HepG2 (cell line): Measurements from ENCODE around the gene EMC9. TPM values are rescaled to one million over a fixed set of nuclear protein-coding genes. Genes with fewer than 3 reads are reported as not detected.
A peak's percentile ranks its signal among the peaks of the same experiment; 100 is the strongest.

Experiments used
- E2F5 ChIP-seq: sonication (generic); formaldehyde crosslinking; conservative IDR thresholded peaks from 2 replicates; pipeline ENCODE4 v1.4.0; 2020; ENCODE audit warnings: missing genetic modification reagents
- FOXC1 ChIP-seq: sonication (generic); formaldehyde crosslinking; IDR thresholded peaks from 2 replicates; pipeline ENCODE4 v1.8.0; 2022; ENCODE audit warnings: mild to moderate bottlenecking, missing genetic modification reagents, borderline replicate concordance
- HIVEP1 ChIP-seq: sonication (generic); formaldehyde crosslinking; IDR thresholded peaks from 2 replicates; pipeline ENCODE4 v1.4.0; 2020; ENCODE audit warnings: mild to moderate bottlenecking, missing genetic modification reagents
- HMG20B ChIP-seq: conservative IDR thresholded peaks from 2 replicates; pipeline ENCODE4 v1.6.1; 2016; ENCODE audit warnings: missing genetic modification reagents, missing compliant biosample characterization
- HNF4A ChIP-seq: sonication (generic); formaldehyde crosslinking; IDR thresholded peaks from 2 replicates; pipeline ENCODE4 v1.4.0; 2020; ENCODE audit warnings: missing genetic modification reagents
- KAT8 ChIP-seq: IDR thresholded peaks from 2 replicates; pipeline ENCODE4 v1.6.1; 2016; ENCODE audit warnings: missing genetic modification reagents, missing compliant biosample characterization
- MAF1 ChIP-seq: sonication (generic); formaldehyde crosslinking; IDR thresholded peaks from 2 replicates; pipeline ENCODE4 v1.5.0; 2020; ENCODE audit warnings: missing genetic modification reagents, borderline replicate concordance
- NONO ChIP-seq, 2 experiments: fragments of 450-650 bp in 1 of 2; sonication (generic) in 1 of 2; formaldehyde crosslinking in 1 of 2; IDR thresholded peaks in 1 of 2; conservative IDR thresholded peaks in 1 of 2; 2 replicates each; pipeline versions ENCODE4 v1.6.1 to v1.8.0; 2017 to 2022; ENCODE audit warnings: mild to moderate bottlenecking in 1 of 2, missing genetic modification reagents in 1 of 2, moderate library complexity in 1 of 2
- PATZ1 ChIP-seq: sonication (generic); formaldehyde crosslinking; IDR thresholded peaks from 2 replicates; pipeline ENCODE4 v1.4.0; 2020; ENCODE audit warnings: missing genetic modification reagents
- PHF8 ChIP-seq: sonication (generic); formaldehyde crosslinking; IDR thresholded peaks from 2 replicates; pipeline ENCODE4 v1.5.0; 2020; ENCODE audit warnings: missing genetic modification reagents
- POGZ ChIP-seq: sonication (generic); formaldehyde crosslinking; IDR thresholded peaks from 2 replicates; pipeline ENCODE4 v1.4.0; 2020; ENCODE audit warnings: mild to moderate bottlenecking, missing genetic modification reagents
- RBM22 ChIP-seq: fragments of 200-400 bp; formaldehyde crosslinking; optimal IDR thresholded peaks from 2 replicates; pipeline ENCODE3; 2017; ENCODE audit warnings: mild to moderate bottlenecking, low read length, moderate library complexity
- SALL2 ChIP-seq: sonication (generic); formaldehyde crosslinking; IDR thresholded peaks from 2 replicates; pipeline ENCODE4 v1.8.1; 2023; ENCODE audit warnings: mild to moderate bottlenecking, missing genetic modification reagents, inconsistent platforms
- SMC3 ChIP-seq: IDR thresholded peaks from 2 replicates; pipeline ENCODE4 v1.6.1; 2011; ENCODE audit warnings: low read length, improper control_type of control experiment
- SNRNP70 ChIP-seq: fragments of 200-400 bp; formaldehyde crosslinking; IDR thresholded peaks from 2 replicates; pipeline ENCODE4 v1.6.1; 2017; ENCODE audit warnings: mild to moderate bottlenecking, low read depth, low read length, moderate library complexity
- SRY ChIP-seq: sonication (generic); formaldehyde crosslinking; IDR thresholded peaks from 2 replicates; pipeline ENCODE4 v1.8.0; 2022; ENCODE audit warnings: mild to moderate bottlenecking, missing genetic modification reagents
- TEAD3 ChIP-seq: optimal IDR thresholded peaks from 2 replicates; pipeline ENCODE3; 2016; ENCODE audit warnings: borderline replicate concordance
- THYN1 ChIP-seq: sonication (generic); formaldehyde crosslinking; IDR thresholded peaks from 2 replicates; pipeline ENCODE4 v1.8.1; 2023; ENCODE audit warnings: low read depth, mild to moderate bottlenecking, moderate library complexity, missing genetic modification reagents, borderline replicate concordance
- ZMYM2 ChIP-seq: sonication (generic); formaldehyde crosslinking; IDR thresholded peaks from 2 replicates; pipeline ENCODE4 v1.8.0; 2022; ENCODE audit warnings: mild to moderate bottlenecking, missing genetic modification reagents
- ZNF235 ChIP-seq: sonication (generic); formaldehyde crosslinking; IDR thresholded peaks from 2 replicates; pipeline ENCODE4 v1.8.1; 2023; ENCODE audit warnings: mild to moderate bottlenecking, missing genetic modification reagents, borderline replicate concordance
- ZNF562 ChIP-seq: sonication (generic); formaldehyde crosslinking; IDR thresholded peaks from 2 replicates; pipeline ENCODE4 v1.8.0; 2022; ENCODE audit warnings: missing genetic modification reagents, borderline replicate concordance
- ZNF883 ChIP-seq: sonication (generic); formaldehyde crosslinking; IDR thresholded peaks from 2 replicates; pipeline ENCODE4 v1.5.1; 2020; ENCODE audit warnings: mild to moderate bottlenecking, missing genetic modification reagents; ENCODE audit errors: not compliant biosample characterization
- polyA plus RNA-seq, 8 experiments: library from polyadenylated mRNA; depleted of rRNA in 3 of 8; stranded (reverse) in 7 of 8; unstranded in 1 of 8; fragments of >200 nt; fragmentation: Illumina TruSeq in 4 of 8; extraction: Trizol in 4 of 8; gene quantifications; 2 replicates each; pipeline versions ENCODE4 v1.2.1 to v1.2.3, GENCODE V29; 2011 to 2016; ENCODE audit warnings: low read depth in 4 of 8, missing spikeins in 1 of 8, mixed read lengths in 1 of 8; ENCODE audit not compliant: insufficient read depth in 1 of 8
- total RNA-seq, 5 experiments: library from RNA; depleted of rRNA; stranded (reverse); fragments of >200 nt; fragmentation: Illumina TruSeq; extraction: Trizol; gene quantifications; 2 replicates each; pipeline ENCODE4 v1.2.3, GENCODE V29; 2016; ENCODE audit warnings: low read depth in 1 of 5
- TF ChIP-seq, protein P1 (sequence below), 2 experiments: sonication (generic) in 1 of 2; formaldehyde crosslinking in 1 of 2; IDR thresholded peaks; 2 replicates each; pipeline versions ENCODE4 v1.4.0 to v1.6.1; 2016 to 2020; ENCODE audit warnings: borderline replicate concordance in 1 of 2, low read depth in 1 of 2, mild to moderate bottlenecking in 1 of 2, missing genetic modification reagents in 1 of 2

EMC9 gene
- total and polyA plus RNA-seq, 2 of the 13 experiments (the other 11 are each of a cell fraction or from before 2014, with no cell fraction given): 60.5 to 78.7 TPM

DNA sequence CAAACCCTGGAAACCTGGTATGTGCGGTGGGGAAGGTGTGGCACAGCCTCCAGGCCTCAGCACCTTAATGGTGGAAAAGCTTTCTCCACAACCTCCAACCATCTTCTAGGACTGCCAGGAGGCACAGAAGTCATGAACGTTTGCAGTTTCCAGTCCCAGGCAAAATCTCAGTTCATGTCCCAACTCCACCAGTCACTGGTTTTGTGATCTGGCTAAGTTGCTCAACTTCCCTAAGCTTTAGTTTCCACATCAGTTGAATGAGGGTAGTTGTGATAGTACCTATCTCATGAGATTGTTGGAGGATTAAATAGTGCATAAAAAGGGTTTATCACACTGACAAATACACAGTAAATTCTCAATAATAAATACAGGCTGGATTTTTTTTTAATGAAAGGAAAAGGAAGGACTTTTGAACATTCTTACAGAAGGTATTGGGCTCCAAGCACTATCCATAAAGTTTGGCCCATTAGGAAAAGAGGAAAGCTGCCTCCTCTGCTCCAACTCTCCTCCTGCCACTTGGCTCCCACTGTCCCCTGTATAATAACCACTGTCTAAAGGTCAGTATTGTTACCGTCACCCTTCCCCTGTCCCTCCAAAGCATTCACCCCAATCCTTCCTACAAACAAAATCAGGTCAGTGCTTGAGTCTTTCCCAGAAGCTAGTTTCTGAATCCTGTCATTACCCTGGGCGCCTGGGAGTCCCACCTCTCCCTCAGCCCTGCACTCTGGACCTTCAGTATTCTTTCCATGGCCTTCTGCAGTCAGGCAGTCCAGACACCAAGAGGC is 41.0 kb downstream of the EMC9 start (continued):
- no peak for TF ChIP-seq PATZ1 (CRISPR knock-in tag)
- no peak for TF ChIP-seq MAF1
- TF ChIP-seq RBM22: peak; percentile 91
- no peak for TF ChIP-seq PHF8 (CRISPR knock-in tag)
- TF ChIP-seq, protein P1, sequence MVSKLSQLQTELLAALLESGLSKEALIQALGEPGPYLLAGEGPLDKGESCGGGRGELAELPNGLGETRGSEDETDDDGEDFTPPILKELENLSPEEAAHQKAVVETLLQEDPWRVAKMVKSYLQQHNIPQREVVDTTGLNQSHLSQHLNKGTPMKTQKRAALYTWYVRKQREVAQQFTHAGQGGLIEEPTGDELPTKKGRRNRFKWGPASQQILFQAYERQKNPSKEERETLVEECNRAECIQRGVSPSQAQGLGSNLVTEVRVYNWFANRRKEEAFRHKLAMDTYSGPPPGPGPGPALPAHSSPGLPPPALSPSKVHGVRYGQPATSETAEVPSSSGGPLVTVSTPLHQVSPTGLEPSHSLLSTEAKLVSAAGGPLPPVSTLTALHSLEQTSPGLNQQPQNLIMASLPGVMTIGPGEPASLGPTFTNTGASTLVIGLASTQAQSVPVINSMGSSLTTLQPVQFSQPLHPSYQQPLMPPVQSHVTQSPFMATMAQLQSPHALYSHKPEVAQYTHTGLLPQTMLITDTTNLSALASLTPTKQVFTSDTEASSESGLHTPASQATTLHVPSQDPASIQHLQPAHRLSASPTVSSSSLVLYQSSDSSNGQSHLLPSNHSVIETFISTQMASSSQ (IDR thresholded peaks at IDR 0.05; ENCODE audit: low read depth): no peak
- TF ChIP-seq, protein P1 (CRISPR knock-in tag; IDR thresholded peaks at IDR 0.05; ENCODE audit: borderline replicate concordance): no peak
- no peak for TF ChIP-seq ZNF883 (CRISPR knock-in tag)
- TF ChIP-seq ZMYM2 (CRISPR knock-in tag): no peak
- peak; percentile 17 for TF ChIP-seq TEAD3 (CRISPR knock-in tag)
- TF ChIP-seq POGZ (CRISPR knock-in tag): no peak
- TF ChIP-seq E2F5 (CRISPR knock-in tag): no peak
- no peak for TF ChIP-seq KAT8 (CRISPR knock-in tag)
- TF ChIP-seq HMG20B (CRISPR knock-in tag): no peak
- no peak for TF ChIP-seq FOXC1 (CRISPR knock-in tag)
- no peak for TF ChIP-seq ZNF562 (CRISPR knock-in tag)
- no peak for TF ChIP-seq NONO (IDR thresholded peaks at IDR 0.05)
- no peak for TF ChIP-seq NONO (CRISPR knock-in tag; conservative IDR thresholded peaks at IDR 0.05)
- TF ChIP-seq ZNF235 (CRISPR knock-in tag): 0 out of 2 replicates have a peak, but pooled peaks have one; percentile 7
- TF ChIP-seq THYN1 (CRISPR knock-in tag): no peak
- TF ChIP-seq SMC3: no peak
- 0 out of 2 replicates have a peak, but pooled peaks have one; percentile 58 for TF ChIP-seq HIVEP1 (CRISPR knock-in tag)
- no peak for TF ChIP-seq SRY
- TF ChIP-seq HNF4A: peak; percentile 47
- TF ChIP-seq SALL2: no peak
- no peak for TF ChIP-seq SNRNP70
